Measurements from ENCODE around the gene SLIT1.

The SLIT1 gene

DNA sequence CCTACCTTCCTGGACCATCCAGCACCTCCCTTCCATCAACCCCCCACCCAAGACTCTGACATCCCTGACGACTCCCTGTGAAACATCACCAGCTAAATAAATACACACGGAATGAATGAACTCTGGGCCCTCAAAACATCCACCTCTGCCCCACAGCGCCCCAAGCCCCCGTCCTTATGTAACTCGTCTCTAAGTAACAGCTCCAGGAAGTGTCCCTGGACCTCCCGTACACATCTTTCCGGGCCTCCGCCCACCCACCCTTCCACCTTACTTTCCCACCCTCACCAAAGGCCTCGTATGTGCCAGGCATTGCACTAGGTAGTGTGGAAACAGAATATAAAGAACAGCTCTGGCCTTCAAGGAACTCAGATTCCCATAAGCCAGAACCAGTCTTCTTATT lies 27.7 kb upstream of the SLIT1 start:
- DNase-seq: no peak
- H3K4me3 Mint-ChIP-seq: no peak overlapping the region
- H3K4me1 Mint-ChIP-seq: peaks cover 18% of the 10 kb centered on the region
- no peak for ATAC-seq
- no peaks in the 10 kb centered on the region for H3K27me3 Mint-ChIP-seq
- H3K36me3 Mint-ChIP-seq (ENCODE audit: low read depth): no peaks in the 10 kb centered on the region
- no peaks in the 10 kb centered on the region for H3K9me3 Mint-ChIP-seq
- H3K27ac Mint-ChIP-seq: no peak overlapping the region

DNA sequence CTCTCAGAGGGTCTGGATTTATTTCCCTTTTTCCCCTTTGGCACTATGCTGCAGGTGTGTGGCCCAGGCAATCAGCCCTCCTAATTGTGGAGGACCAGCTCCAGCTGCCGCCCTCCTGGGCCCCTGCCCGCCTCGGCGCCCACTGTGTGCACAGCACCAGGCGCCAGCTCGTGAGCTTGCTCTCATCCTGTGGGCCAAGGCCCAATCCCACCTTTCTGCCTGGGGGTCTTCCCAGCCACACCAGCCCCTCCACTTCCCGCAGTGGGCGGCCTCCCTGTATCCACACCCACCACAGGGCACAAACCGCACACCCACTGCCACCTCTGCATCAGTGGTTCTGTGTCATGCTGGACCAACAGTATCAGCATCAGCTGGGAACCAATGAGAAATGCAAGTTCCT lies 25.5 kb upstream of the SLIT1 start:
- H3K27me3 Mint-ChIP-seq: no peaks in the 10 kb centered on the region
- H3K36me3 Mint-ChIP-seq (ENCODE audit: low read depth): no peaks in the 10 kb centered on the region
- no peak overlapping the region for H3K27ac Mint-ChIP-seq
- no peaks in the 10 kb centered on the region for H3K9me3 Mint-ChIP-seq
- no peaks in the 10 kb centered on the region for H3K4me1 Mint-ChIP-seq
- H3K4me3 Mint-ChIP-seq: no peak overlapping the region
- ATAC-seq (no peak), DNase-seq (no peak)

DNA sequence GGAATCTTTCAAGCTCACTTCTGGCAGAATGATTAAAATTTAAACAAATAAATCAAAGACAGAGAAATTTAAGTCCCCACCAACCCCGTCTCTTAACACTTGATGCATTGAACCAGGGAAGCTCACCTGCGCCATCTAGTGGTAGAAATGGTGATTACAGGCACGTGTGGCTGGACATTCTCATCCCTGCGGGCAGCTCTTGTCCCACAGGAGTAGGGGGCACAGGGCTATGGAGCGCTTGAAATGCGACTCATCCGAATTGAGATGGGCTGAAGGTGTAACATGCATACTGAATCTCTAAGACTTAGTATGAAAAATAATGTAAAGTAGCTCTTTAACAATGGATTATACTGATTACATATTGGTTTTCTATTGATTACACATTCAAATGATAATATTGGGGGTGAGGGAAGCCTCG lies 24.8 kb upstream of the SLIT1 start:
- Mint-ChIP-seq H3K27me3 (no peaks in the 10 kb centered on the region), H3K27ac (no peak overlapping the region), H3K4me1 (no peaks in the 10 kb centered on the region), H3K4me3 (no peak overlapping the region), H3K36me3 (ENCODE audit: low read depth) (no peaks in the 10 kb centered on the region), H3K9me3 (no peaks in the 10 kb centered on the region)
- DNase-seq (peak; percentile 78), ATAC-seq (peak; percentile 56)

DNA sequence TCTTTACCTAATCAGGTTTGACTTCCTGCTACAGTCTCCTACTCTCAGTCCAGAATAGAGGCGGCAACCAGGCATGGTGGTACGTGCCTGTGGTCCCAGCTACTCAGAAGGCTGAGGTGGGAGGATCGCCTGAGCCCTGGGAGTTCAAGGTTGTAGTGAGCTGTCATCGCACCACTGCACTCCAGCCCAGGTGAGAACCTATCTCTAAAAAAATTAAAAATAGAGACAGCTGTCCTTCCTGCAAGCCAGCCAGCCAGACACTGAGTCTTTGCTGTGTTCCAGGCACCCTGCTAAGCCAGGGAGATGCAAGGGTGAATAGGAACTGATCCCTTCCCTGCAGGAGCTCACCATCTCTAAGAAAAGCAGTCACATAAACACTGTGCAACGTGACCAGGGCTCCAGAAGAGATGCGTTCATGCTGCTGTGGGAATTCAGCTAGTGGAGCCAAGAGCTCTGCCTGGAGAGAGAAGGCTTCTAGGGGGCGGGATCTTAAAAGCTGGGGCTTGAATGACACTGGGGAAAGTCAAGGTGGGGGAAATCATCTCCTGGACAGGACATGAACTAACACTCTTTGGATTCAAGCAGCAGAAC lies 22.1 kb upstream of the SLIT1 start:
- peaks cover under 1% of the 10 kb centered on the region for H3K27me3 Mint-ChIP-seq
- DNase-seq: no peak
- H3K27ac Mint-ChIP-seq: no peak overlapping the region
- H3K4me1 Mint-ChIP-seq: no peaks in the 10 kb centered on the region
- H3K36me3 Mint-ChIP-seq (ENCODE audit: low read depth): no peaks in the 10 kb centered on the region
- H3K4me3 Mint-ChIP-seq: no peak overlapping the region
- no peak for ATAC-seq
- no peaks in the 10 kb centered on the region for H3K9me3 Mint-ChIP-seq

DNA sequence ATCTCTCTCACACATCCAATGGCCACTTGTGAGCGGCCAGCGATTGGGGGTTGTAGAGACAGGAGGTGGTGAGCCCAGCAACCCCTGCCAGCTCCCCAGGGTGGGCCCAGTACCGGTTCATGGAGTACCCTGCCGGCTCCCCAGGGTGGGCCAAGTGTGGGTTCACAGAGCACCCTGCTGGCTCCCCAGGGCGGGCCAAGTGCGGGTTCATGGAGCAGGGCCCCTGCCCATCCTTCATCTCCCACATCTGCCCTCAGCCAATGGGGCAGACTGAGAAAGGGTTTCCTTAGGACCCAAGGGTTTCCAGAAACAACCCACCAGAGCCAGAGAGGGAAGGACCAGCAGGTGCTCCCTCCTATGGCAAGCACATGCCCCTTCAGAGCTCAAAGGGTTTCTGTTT lies 21.4 kb upstream of the SLIT1 start:
- no peak for ATAC-seq
- Mint-ChIP-seq H3K27ac (no peak overlapping the region), H3K4me3 (no peak overlapping the region), H3K9me3 (no peaks in the 10 kb centered on the region), H3K27me3 (peaks cover 3% of the 10 kb centered on the region), H3K36me3 (ENCODE audit: low read depth) (no peaks in the 10 kb centered on the region), H3K4me1 (no peaks in the 10 kb centered on the region)
- DNase-seq: no peak

DNA sequence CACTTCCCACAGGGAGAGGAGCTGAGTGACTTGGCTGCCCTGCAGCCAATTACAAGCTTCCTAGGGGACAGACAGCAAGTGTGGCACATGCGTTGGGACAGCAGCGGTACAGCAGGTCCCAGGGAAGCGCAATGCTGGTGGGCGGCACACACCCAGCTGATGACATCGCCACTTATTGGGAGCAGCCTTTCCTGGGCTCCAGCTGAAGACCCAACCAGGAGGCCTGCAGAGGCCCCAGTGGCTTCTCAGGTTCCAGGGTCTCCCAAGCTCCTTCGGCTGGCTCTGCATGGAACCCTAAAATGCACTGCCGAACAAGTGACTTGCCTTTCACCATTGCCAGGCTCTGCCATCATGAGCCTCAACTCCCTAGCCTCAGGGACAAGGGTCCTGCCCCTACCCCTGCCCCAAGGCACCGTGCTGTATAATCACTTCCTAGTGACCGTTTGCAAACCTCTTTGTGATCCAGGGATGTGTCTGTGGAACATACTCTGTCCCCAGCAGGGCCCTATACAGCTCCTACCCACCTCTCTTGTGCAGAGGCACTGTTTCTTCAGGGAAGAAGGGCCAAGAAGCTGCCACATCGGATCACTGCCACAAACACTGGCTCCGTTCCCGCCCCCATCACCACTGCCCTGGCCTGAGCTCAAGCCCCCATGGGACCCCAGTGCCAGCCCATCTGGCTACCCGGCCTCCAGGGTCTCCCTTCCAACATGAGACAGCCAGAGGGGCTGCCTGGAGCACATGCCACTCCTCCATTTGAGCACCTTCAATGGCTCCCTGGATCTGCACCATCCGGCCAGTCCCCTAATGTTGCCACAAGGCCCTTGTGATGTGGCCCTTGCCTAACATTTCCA lies 19.3 kb upstream of the SLIT1 start:
- no peaks in the 10 kb centered on the region for H3K9me3 Mint-ChIP-seq

DNA sequence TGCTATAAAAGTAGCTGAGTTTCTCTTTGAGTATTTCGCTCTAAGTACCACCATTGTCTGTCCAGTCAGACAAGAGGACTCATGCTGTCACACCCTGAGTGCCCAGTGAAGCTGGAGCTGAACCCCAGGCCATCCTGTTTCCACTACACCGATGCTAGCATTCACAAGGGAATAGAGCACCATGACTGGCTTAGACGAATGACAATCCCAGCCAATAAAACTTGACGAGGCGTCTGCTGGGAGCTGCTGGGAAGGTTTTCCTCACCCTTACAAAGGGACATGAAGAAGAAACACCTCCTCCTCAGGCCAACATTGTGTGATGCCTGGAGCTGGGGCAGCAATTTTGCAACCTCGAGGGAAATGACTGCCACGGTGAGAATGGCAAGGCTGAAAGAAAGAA lies 17.5 kb upstream of the SLIT1 start:
- Mint-ChIP-seq H3K4me3 (no peak overlapping the region), H3K36me3 (ENCODE audit: low read depth) (no peaks in the 10 kb centered on the region), H3K4me1 (peaks cover 5% of the 10 kb centered on the region), H3K27me3 (peaks cover 11% of the 10 kb centered on the region), H3K9me3 (no peaks in the 10 kb centered on the region), H3K27ac (no peak overlapping the region)
- ATAC-seq: no peak
- no peak for DNase-seq

More for the DNA sequence above, 19.3 kb upstream of the SLIT1 start:
- ATAC-seq (no peak), DNase-seq (no peak)
- H3K4me1 Mint-ChIP-seq: no peaks in the 10 kb centered on the region
- peaks cover 3% of the 10 kb centered on the region for H3K27me3 Mint-ChIP-seq
- H3K4me3 Mint-ChIP-seq: no peak overlapping the region
- H3K36me3 Mint-ChIP-seq (ENCODE audit: low read depth): no peaks in the 10 kb centered on the region
- H3K27ac Mint-ChIP-seq: no peak overlapping the region

DNA sequence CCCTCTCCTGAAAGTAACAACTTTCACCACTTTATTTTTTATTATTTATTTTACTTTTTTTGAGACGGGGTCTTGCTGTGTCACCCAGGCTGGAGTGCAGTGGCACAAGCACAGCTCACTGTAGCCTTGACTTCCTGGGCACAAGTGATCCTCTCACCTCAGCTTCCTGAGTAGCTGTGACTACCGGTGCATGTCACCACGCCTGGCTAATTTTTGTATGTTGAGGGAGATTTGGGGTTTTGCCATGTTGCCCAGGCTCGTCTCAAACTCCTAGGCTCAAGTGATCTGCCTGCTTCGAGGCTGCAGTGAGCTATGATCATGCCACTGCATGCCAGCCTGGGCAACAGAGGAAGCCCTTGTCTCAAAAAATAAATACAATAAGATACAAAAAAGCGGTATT lies 14.9 kb upstream of the SLIT1 start:
- Mint-ChIP-seq H3K9me3 (no peaks in the 10 kb centered on the region), H3K27me3 (peaks cover 22% of the 10 kb centered on the region), H3K4me1 (peaks cover 10% of the 10 kb centered on the region), H3K27ac (no peak overlapping the region), H3K36me3 (ENCODE audit: low read depth) (no peaks in the 10 kb centered on the region), H3K4me3 (no peak overlapping the region)
- DNase-seq (no peak), ATAC-seq (no peak)

DNA sequence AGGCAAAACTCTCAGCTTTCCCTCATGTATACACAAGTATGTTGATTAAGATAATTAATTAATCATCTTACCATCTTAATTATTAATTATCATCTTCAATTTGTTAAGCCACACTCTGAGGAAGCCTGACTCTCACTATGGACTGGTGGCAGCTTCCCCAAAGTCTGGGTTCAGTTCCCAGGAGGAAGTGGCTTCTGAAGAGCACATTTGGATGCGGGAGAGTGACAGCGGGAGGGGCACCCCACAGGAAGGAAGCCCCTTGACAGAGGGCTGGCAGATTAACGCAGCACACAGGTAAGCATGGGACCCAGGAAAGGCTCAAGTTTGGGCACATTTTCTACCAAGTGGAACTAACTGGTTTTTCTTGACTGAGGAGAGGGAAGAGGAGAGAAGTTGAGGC lies 13.4 kb upstream of the SLIT1 start:
- no peak for ATAC-seq
- Mint-ChIP-seq H3K27me3 (peaks cover 31% of the 10 kb centered on the region), H3K4me1 (peaks cover 11% of the 10 kb centered on the region), H3K9me3 (no peaks in the 10 kb centered on the region), H3K27ac (no peak overlapping the region), H3K4me3 (no peak overlapping the region), H3K36me3 (ENCODE audit: low read depth) (no peaks in the 10 kb centered on the region)
- no peak for DNase-seq

DNA sequence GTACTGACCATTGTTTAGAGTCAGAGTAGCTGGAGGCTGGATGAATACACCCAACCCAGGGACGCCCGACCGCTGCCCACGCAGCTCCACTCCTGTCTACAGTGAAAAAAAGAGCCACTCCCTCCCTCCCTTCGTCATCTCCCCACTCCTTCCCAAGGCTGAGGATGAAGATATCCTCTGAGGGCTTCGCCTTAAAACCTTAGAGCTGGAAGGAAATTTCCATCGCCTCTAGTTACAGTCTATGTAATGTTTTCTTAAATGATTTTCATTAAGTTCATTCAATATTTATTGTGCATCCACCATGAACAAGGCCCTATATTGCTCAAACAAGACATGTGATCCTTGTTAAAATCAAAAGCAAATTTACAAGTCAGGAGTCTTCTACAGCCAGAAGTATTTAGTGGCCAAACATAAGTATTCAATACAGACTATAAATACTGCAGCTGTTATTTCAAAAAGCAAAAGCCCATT lies 11.3 kb upstream of the SLIT1 start:
- ATAC-seq: no peak
- no peaks in the 10 kb centered on the region for H3K9me3 Mint-ChIP-seq
- peaks cover 38% of the 10 kb centered on the region for H3K27me3 Mint-ChIP-seq
- H3K36me3 Mint-ChIP-seq (ENCODE audit: low read depth): no peaks in the 10 kb centered on the region
- H3K4me3 Mint-ChIP-seq: no peak overlapping the region
- peaks cover 11% of the 10 kb centered on the region for H3K4me1 Mint-ChIP-seq
- no peak overlapping the region for H3K27ac Mint-ChIP-seq
- DNase-seq: no peak

DNA sequence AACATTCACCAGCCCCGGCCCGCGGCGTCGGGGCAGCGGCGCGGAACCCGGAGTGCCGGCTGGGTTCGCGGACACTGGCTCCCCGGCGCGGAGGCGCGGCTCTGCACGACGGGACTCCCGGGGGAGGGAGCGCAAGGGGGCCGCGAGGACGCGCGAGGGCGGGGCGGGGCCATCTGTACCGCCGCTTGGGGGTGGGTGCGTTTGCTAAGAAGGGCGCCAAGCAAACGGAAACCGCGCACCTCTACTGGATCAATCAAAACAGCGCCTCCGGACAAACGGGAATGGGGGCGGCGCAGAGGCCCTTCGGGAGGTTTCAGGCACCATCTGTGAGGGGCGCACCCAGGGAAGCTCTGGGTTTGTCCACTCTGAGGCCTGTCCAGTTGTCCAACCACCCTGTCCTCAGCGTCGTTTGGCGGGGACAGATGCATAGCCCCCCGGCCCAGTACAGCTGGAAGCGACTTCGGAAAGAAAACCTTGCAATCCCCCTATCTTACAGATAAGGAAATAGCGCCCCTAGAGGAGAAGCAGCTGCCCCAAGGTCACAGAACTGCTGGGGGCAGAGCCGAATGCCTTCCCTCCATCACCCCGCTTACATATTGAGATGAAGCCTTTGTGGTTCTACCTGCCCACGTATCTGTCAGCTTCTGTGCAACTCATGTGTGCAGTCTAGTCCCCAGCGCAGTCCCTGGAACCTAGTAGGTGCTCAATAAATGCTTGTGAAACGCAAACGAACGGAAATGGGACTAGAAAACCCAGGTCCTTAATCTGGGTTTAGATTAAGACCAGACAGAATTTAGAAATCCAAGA lies 10.7 kb upstream of the SLIT1 start:
- peak; percentile 94 for ATAC-seq
- peak; percentile 66 for DNase-seq
- peaks cover 11% of the 10 kb centered on the region for H3K4me1 Mint-ChIP-seq
- H3K27ac Mint-ChIP-seq: no peak overlapping the region
- H3K9me3 Mint-ChIP-seq: no peaks in the 10 kb centered on the region
- H3K36me3 Mint-ChIP-seq (ENCODE audit: low read depth): no peaks in the 10 kb centered on the region
- peaks cover 38% of the 10 kb centered on the region for H3K27me3 Mint-ChIP-seq
- peak overlapping the region; percentile 71 for H3K4me3 Mint-ChIP-seq

DNA sequence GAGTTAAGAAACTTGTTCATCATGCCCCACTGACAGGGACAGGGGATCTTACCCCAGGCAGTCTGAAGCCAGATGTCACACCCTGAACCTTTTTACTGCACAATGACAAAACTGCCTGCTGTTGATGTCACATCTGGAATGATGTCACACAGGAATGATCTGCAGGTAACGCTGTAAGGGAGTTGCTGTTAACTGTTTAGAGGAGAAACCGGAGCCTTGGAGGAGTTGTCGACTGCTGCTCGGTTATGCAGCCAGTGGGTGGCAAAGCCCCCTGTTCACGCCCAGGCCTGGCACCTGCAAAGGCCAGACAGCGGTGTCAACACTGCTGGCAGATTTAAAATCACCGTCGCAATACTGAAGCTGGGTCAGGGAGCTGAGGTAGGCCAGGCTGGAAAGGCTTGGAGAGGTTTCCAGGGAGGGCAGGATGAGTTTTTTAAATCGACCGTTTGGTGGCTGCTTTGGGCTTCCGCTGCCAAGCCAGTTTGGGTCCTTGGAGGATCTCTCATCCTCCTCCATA lies 10.0 kb upstream of the SLIT1 start:
- Mint-ChIP-seq H3K27me3 (peaks cover 39% of the 10 kb centered on the region), H3K4me1 (peaks cover 11% of the 10 kb centered on the region), H3K27ac (no peak overlapping the region), H3K36me3 (ENCODE audit: low read depth) (no peaks in the 10 kb centered on the region), H3K4me3 (peak overlapping the region; percentile 71), H3K9me3 (no peaks in the 10 kb centered on the region)
- DNase-seq (no peak), ATAC-seq (no peak)

DNA sequence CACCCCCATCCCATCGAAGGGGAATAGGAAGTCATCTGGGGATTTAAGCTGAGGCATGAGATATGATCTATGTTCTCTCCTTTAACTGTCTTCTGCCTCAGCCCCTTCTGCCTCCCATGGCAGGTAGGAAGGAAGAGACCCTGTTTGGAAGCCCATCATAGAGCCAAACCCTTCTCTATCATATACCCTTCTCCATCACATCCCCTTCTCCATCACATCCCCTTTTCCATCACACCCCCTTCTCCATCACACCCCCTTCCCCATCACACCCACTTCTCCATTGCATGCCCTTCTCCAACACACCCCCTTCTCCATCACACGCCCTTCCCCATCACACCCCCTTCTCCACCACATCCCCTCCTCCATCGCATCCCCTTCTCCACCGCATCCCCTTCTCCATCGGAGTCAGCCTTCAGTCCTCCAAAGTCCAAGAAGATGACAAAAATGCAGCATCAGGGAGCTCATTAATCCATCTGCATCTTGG lies 7.2 kb upstream of the SLIT1 start:
- no peaks in the 10 kb centered on the region for H3K9me3 Mint-ChIP-seq
- no peak overlapping the region for H3K27ac Mint-ChIP-seq
- H3K27me3 Mint-ChIP-seq: peaks cover 46% of the 10 kb centered on the region
- H3K36me3 Mint-ChIP-seq (ENCODE audit: low read depth): no peaks in the 10 kb centered on the region
- DNase-seq: no peak
- peaks cover 7% of the 10 kb centered on the region for H3K4me1 Mint-ChIP-seq
- no peak for ATAC-seq
- H3K4me3 Mint-ChIP-seq: no peak overlapping the region

DNA sequence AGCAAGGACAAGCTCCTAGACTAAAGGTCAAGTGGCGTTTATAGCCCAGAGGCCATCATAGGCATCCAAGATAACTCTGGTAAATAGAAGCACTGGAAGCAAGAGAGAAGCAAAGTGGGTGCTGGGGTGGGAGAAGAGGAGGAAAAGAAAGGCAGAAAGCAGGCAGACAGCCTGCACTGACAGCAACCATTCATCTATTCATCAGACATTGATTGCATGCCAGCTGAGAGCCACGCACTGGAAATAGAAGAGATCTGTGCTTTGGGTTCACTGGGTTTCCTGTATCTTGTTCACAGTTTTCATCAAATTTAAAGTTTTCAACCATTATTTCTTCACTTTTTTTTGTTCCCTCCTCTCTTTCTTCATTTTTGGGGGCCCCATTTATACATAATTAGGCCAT lies 4.7 kb upstream of the SLIT1 start:
- Mint-ChIP-seq H3K4me1 (no peaks in the 10 kb centered on the region), H3K27me3 (peaks cover 55% of the 10 kb centered on the region), H3K36me3 (ENCODE audit: low read depth) (no peaks in the 10 kb centered on the region), H3K9me3 (no peaks in the 10 kb centered on the region), H3K27ac (no peak overlapping the region), H3K4me3 (no peak overlapping the region)
- ATAC-seq (no peak), DNase-seq (no peak)
